Stimulated activated CD8-positive, alpha-beta memory T cell treated with anti-CD3 and anti-CD28 coated beads, Interleukin-15, amount 100 ng/mL, for 1 hour (primary cell): ENCODE measurements around the gene ACE.

Experiments
- DNase-seq: peaks from one replicate; pipeline ENCODE4 v3.0.0-alpha.2; 2020; ENCODE audit warnings: low read depth

ACE gene

GRCh38 chr17:63475491-63476412 lies 1.1 kb upstream of the ACE start:
- no peak for DNase-seq

GRCh38 chr17:63476459-63476853 lies 405 bp upstream of the ACE start:
- DNase-seq = no peak

DNA sequence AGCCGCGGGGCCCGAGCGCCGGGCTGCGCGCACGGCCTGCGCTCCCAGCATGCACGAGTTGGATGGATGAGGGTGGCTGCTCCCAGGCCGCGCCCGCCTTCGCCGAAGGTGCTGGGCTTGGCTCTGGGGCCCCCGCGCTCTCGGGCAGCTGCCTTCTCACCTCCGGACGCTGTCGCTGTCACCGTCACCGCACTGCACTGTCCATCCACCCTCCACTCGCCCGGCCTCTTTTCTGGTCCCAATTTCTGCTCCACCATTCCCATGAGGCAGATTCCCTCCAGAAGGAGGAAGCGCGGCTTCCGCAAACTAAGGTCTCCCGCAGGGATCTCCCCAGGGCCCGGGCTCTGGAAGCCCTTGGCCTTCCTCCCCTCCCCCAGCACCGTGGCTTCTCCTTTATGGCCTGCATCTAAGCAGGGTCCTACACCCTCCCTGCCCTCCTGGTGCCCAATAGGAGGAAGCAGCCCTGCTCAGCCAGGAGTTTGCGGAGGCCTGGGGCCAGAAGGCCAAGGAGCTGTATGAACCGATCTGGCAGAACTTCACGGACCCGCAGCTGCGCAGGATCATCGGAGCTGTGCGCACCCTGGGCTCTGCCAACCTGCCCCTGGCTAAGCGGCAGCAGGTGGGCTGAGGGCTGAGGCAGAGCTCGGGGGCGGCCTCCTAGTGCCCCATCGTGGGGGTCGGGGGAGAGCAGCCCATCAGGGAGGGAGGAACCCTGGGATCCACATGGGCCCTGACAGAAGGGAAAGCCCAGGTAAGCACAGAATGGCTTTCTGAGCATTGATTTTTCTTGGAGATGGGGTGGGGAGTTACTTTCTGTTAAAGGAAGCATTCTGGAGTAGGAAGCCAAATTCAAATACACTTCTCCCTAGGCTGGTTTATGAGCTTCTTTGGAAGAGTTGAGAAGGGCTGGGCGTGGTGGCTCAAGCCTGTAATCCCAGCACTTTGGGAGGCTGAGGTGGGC lies 899 bp downstream of the ACE start:
- no peak for DNase-seq

DNA sequence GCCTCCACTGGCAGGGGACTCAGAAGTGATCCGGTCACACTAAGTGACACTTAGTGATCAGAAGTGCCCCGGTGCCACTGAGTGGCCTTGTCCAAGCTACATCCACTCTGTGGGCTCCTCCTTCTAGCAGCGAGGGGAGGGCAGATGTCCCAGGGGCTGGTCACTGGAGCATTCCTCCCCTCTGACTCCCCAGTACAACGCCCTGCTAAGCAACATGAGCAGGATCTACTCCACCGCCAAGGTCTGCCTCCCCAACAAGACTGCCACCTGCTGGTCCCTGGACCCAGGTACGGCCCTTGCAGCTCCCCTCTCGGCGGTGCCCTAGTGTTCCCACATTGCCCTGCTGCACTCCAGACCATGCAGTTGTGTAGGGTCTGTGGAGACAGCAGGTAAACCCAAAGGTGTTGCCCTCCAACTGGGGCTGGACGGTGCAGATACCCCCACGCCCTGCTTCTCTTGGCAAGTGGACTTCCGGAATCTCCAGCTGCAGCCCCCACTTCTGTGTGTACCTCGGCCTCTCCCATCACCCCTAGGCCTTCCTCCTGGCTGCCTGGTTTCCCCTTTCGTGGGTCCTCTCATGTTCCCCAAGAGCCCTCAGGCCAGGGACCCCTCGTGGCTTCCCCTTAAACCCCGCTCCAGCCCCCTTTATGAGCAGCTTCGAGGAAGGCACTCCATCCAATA lies 2.1 kb downstream of the ACE start:
- DNase-seq = peak; percentile 53

DNA sequence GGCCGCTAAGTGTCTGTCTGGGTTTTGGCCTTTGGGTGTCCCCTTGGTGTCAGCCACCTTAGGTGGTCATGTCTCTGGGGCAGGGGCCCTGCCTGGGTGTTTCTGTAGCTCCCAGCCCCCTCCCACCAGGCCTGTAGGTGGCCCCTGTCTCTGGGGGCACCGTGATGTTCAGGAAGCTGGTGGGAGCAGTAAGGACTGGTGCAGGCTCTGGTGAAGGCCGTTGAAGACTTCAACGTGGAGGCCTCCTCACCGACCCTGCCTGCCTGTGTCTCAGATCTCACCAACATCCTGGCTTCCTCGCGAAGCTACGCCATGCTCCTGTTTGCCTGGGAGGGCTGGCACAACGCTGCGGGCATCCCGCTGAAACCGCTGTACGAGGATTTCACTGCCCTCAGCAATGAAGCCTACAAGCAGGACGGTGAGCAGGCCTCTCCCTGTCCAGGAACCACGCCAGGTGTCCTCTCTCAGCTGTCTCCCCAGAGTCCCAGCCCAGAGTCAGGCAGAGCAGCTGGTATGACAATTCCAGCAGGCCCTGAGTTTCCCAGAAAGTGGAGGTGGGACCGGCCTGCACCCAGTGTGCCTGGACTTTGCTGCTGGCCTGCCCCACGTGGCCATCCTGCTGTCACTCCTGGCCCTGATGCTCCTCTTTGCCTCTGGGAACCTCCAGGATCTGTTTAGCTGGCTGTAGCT lies 2.8 kb downstream of the ACE start:
- no peak for DNase-seq

GRCh38 chr17:63480192-63480784 lies 3.4 kb downstream of the ACE start:
- no peak for DNase-seq

- DNase-seq = no peak
Measured at GRCh38 chr17:63480826-63481487, 4.1 kb downstream of the ACE start.

GRCh38 chr17:63481488-63481870 lies 4.6 kb downstream of the ACE start:
- DNase-seq = no peak

DNA sequence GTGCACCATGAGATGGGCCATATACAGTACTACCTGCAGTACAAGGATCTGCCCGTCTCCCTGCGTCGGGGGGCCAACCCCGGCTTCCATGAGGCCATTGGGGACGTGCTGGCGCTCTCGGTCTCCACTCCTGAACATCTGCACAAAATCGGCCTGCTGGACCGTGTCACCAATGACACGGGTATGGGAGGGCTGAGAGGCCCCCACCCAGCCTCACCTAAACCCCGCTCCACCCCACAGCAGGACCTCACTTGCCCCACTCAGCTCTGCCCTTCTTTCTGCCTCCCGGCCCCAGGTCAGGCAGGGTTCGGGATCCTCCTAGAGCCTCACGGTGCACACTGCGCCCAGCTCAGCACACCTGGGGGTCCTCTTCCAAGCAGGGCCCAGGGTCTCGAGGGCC lies 5.6 kb downstream of the ACE start:
- no peak for DNase-seq

- DNase-seq = no peak
Measured at GRCh38 chr17:63483038-63483437, 6.2 kb downstream of the ACE start.

DNA sequence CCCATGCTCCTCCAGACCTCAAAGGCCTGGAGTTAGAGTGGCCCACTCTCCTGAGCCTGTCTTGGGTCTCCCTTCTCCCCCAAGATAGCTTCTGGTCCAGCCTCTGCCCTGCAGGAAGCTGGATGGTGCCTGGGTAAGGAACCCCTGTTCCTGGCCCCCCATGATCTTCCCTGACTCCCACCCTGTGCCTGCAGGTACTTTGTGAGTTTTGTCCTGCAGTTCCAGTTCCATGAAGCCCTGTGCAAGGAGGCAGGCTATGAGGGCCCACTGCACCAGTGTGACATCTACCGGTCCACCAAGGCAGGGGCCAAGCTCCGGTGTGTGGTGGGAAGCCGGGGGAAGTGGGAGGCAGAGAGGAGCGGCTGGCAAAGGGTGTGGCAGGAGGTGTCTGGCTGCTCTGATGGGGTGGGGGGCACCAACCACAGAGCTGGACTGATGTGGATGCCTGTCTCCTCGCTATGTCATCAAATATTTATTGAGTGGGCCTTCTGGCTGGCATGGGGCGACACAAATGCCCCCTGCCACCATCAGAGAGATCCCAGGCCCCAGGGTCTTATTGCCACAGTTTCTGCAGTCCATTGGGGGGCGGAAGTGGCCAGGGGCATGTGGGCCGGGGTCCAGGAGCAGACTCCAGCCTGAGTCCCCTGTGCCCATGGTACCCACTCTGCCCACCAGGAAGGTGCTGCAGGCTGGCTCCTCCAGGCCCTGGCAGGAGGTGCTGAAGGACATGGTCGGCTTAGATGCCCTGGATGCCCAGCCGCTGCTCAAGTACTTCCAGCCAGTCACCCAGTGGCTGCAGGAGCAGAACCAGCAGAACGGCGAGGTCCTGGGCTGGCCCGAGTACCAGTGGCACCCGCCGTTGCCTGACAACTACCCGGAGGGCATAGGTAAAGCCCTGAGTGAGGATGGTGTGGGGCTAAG lies 7.1 kb downstream of the ACE start:
- DNase-seq = no peak

DNA sequence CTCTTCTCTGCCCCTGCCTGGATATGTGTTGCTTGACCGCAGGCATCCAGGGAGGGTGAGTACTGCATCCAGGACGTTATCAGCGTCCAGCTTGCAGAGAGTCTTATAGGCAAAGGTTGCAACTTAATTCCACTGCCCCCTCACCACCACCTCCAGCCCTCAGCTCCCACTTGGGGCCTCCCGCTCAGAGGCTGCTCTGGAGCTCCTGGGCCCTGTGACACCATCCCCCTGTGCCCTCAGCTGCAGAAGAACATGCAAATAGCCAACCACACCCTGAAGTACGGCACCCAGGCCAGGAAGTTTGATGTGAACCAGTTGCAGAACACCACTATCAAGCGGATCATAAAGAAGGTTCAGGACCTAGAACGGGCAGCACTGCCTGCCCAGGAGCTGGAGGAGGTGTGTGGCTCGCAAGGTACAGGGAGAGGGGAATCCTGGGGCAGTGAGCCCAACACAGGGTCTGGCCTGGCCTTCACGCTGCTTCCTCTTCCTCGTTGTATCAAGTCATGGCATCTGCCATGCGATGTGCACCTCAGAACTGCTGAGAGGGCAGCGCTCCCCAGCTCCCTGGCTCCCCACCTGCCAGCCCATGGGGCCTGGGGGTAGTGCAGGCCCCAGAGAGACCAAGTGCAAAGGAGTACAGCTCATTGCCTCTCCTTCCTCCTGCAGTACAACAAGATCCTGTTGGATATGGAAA lies 9.6 kb downstream of the ACE start:
- no peak for DNase-seq

DNA sequence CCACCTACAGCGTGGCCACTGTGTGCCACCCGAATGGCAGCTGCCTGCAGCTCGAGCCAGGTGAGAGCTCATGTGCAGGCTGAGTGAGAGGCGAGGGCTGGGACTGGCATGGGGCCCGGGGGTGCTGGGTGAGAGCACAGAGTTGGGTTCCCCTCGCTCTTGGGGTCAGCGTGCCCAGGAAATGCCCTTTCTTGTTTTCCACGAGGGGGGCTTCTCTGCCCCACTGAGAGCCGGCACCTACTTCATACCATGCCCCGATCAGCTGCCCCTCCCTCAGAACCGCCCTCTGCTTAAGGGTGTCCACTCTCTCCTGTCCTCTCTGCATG lies 10.1 kb downstream of the ACE start:
- no peak for DNase-seq

DNA sequence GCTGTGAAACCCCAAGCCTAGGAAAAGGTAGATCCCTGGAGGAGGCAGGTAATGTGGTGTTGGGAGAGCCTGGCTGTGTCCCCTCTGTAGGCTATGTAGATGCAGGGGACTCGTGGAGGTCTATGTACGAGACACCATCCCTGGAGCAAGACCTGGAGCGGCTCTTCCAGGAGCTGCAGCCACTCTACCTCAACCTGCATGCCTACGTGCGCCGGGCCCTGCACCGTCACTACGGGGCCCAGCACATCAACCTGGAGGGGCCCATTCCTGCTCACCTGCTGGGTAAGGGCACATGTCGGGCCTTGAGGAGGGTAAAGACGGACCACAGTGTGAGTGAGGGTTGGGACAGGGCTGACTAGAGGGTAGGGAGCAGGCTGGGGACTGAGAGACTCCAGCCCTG lies 12.0 kb downstream of the ACE start:
- no peak for DNase-seq

DNA sequence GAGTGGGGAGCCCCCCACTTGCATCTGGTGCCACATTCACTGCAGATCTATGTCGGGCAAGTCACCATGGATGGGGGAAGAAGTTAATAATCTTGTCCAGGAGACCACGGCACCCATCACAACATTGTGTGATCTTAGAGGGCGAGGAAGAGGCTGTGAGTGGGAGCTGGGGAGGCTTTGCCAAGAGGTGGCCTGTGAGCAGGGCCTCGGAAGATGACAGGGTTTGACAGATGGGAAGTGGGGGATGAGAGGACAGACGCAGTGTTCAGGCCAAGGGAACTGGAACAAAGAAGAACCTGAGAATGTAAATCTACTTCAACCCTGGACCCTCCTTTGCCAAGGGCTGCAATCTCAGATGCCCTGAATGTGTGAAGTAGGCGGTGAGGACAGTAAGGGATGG lies 12.4 kb downstream of the ACE start:
- DNase-seq = no peak

GRCh38 chr17:63490329-63490728 lies 13.5 kb downstream of the ACE start:
- DNase-seq = no peak

DNA sequence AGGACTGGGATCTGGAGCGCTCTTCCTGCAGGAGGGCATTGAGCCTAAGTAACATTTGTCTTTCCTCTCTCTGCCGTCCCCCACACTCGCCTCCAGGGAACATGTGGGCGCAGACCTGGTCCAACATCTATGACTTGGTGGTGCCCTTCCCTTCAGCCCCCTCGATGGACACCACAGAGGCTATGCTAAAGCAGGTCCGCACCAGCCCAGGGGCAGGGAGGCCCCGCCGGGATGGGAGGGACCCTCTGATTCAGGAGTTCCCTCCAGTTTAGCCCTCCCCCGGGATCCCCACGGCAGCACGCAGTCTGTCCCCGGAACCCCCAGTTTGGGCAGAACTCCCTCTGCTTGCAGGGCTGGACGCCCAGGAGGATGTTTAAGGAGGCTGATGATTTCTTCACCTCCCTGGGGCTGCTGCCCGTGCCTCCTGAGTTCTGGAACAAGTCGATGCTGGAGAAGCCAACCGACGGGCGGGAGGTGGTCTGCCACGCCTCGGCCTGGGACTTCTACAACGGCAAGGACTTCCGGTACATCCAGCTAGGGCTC lies 14.1 kb downstream of the ACE start:
- DNase-seq = no peak

GRCh38 chr17:63491413-63491812 lies 14.6 kb downstream of the ACE start:
- no peak for DNase-seq
